Uterus (tissue), 2 donors: ENCODE data around the gene MICAL3.

Experiments
- CTCF ChIP-seq, 4 experiments: fragments of 200-600 bp in 2 of 4; fragments of 450-650 bp in 2 of 4; sonication (generic) in 2 of 4; IDR thresholded peaks; one replicate each; pipeline ENCODE4 v1.5.1; 2016 to 2019; ENCODE audit warnings: antibody characterized with exemption in 4 of 4, mild to moderate bottlenecking in 2 of 4, moderate library complexity in 1 of 4
- POLR2A ChIP-seq, 2 donors: fragments of 450-650 bp; IDR thresholded peaks; one replicate each; pipeline ENCODE4 v1.6.1; 2016; ENCODE audit warnings: antibody characterized with exemption in 2 of 2, mild to moderate bottlenecking in 1 of 2, moderate library complexity in 1 of 2

GRCh38 chr22:17888855-17889254 lies 135.5 kb downstream of the MICAL3 start:
- TF ChIP-seq POLR2A (IDR thresholded peaks at IDR 0.05) = no peak
- TF ChIP-seq CTCF (IDR thresholded peaks at IDR 0.05) = peak in 2 of 4 experiments; percentile 24
